Stimulated activated CD4-positive, alpha-beta T cell treated with anti-CD3 and anti-CD28 coated beads, Interleukin-1b, Interleukin-23, amount 100 ng/mL, for 24 hours (primary cell): ENCODE measurements around the gene BCO1.

Experiments used
- DNase-seq, 4 experiments: peaks; one replicate each; pipeline ENCODE4 v3.0.0-alpha.2; 2020; ENCODE audit warnings: low read depth in 4 of 4, low spot score in 1 of 4

The BCO1 gene

DNA sequence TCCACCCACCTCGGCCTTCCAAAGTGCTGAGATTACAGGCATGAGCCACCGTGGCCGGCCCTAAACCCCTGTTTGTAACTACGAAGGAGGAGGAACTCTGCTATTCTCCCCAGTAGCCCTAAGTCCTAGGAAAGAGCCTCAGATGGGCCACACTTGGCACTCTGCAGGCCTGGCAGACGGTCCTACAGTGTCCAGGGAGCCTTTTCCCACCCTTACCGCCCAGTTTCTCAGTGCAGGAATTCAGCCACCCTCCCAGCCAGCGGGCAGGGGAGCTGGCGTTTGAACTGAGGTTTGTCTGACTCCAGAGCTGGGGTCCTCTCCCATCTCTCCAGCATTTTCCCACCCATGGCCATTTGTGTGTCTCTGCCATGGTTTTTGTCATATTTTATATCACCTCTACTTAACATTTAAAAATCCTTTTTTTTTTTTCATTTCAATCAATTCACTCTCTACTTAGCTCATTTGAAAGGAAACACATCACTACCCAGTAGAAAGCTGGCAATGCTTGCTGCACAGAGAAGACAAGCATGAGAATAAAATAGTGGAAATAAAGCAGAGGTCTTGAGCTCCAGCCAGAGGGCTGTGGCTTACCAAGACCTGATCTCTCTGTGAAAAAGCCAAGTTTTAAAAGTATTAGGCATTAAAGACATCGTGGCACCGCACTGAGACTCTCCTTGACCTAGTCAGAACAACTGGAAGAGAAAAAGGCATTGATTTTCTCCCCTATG is 34.9 kb downstream of the BCO1 start:
- DNase-seq = no peak

DNA sequence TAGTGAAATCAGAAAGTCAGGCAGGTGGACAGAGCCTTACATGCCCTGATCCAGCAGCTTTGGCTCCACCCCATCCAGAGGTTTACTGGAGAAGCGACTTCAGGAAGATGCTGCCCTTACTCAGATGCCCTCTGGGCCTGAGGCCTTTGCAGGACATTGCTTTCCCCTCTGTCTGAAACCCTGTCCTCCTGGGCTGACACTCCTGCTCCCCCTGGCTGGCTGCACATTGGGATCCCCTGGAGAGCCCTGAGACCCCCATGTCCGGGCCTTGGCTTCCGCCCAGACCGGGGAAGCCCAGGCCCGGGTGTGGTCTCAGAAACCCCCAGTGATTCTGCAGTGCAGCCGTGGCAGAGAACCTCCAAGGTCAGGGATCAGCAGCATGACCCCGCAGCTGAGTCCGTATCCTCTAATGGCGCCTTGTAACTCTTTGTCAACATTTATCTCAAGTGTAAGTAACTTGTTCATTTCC is 36.6 kb downstream of the BCO1 start:
- no peak for DNase-seq

DNA sequence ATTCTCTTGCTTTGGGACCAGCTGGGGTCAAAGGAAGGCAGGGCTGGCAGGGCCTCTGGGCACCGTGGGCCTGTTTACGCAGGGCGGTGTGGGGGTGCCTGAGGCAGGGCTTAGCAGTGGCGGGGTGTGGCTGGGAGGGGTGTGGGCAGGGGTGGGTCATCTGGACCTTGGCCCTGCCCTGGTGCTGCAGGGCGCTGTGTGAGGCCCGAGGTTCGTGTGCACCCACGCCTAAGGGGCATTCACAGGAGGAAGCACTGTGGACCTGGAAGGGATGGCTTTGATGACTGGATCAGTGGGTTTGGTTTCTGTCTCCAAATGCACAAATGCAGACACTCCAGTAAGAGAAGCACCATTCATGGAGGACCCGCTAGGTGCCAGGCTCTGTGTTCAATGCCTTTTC is 37.3 kb downstream of the BCO1 start:
- DNase-seq = no peak

GRCh38 chr16:81276323-81276722 is 37.8 kb downstream of the BCO1 start:
- DNase-seq = no peak

- no peak for DNase-seq
Observed at GRCh38 chr16:81277541-81278080, 39.1 kb downstream of the BCO1 start.

DNA sequence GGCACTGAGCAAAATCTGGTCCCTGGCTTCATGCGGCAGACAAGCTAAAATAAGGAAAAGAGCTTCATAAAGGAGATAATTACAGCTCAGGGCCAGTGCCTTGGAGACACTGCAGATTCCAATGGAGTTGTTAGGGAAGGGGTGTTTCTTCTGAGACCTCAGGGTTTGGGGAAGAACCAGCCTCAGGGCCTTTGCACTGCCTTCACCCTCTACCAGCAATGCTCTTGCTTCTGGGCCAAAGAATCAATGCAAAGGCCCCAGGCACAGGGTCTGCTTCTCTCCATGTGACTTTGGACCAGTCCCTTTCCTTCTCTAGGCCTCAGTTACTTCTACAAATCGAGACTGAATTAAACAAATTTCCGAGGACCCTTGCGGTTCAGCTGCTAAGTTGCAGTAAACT is 40.0 kb downstream of the BCO1 start:
- no peak for DNase-seq

GRCh38 chr16:81279392-81279791 is 40.9 kb downstream of the BCO1 start:
- no peak for DNase-seq

DNA sequence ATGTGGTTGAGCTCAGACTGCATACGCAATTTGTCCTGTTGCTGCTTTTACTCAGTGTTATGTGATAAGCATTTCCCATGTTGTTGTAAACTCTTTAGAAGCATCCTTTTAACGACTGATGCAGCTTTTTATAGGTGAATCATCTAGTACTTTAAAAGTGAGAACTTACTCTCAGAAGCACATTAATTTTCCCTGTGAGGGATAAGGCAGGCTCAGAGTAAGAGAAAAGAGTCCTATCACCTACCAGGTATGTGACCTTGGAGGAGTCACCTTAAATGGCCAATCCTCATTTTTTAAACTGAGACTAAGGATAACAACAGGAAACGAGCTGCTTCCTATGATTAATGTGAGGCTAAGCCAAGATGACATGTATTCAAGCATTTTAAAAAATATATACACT is 41.9 kb downstream of the BCO1 start:
- DNase-seq = no peak

DNA sequence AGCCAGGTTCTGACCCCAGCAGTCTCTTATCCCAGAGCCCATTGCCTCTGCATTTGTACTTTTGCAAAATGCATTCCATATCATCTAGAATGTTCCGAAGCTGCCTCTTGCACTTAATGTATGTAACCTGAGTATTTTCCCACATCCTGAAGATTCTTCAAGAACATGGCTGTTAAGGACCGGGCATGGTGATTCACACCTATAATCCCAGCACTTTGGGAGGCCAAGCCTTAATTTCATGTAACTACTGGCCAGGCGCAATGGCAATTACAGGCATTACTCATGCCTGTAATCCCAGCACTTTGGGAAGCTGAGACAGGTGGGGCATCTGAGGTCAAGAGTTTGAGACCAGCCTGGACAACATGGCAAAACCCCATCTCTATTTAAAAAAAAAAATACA is 44.6 kb downstream of the BCO1 start:
- no peak for DNase-seq

DNA sequence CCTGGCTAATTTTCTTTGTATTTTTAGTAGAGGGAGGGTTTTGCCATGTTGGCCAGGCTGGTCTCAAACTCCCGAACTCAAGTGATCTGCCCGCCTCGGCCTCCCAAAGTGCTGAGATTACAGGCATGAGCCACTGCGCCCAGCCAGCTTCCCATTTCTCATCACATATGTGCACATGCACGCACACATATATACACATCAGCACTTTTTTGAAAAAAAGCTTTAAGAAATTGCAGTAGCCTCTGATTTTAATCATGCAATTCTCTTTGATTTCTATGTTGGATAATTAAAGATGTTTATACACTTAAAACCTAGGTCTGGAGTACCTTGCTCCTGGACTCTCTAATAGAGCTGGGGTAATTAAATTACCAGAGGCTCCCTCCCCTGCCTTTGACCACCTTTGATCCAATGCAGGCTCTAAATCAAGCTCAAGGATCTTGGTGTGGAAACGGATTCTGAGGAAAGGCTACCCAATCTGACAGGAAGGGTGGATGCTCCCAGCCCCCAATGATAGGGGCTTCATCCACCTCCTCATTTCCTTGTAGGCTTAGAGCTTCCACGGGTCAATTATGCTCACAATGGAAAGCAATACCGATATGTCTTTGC is 46.6 kb downstream of the BCO1 start:
- no peak for DNase-seq

GRCh38 chr16:81286190-81286589 is 47.7 kb downstream of the BCO1 start:
- no peak for DNase-seq

DNA sequence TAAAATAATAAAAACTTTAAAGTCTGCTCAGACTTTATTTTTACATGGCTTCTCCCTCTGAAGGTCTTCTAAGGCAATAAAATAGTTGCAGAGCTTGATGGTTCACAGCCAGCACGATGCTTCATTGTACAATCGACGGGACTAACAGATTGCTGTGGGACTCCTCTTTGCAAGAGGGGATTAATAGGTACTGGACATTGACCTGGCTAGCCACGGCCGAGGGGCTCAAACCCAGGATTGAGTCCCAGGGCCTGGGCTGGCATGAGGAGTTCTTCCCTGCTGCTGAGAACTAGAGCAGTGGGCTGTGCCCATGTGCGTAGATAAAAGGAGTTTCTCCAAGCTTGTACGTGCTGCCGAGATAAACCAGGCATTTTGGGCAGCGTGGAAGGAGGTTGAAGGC is 52.6 kb downstream of the BCO1 start:
- DNase-seq = no peak

- no peak for DNase-seq
Observed at GRCh38 chr16:81292936-81293335, 54.4 kb downstream of the BCO1 start.

GRCh38 chr16:81293909-81294802 is 55.7 kb downstream of the BCO1 start:
- no peak for DNase-seq

DNA sequence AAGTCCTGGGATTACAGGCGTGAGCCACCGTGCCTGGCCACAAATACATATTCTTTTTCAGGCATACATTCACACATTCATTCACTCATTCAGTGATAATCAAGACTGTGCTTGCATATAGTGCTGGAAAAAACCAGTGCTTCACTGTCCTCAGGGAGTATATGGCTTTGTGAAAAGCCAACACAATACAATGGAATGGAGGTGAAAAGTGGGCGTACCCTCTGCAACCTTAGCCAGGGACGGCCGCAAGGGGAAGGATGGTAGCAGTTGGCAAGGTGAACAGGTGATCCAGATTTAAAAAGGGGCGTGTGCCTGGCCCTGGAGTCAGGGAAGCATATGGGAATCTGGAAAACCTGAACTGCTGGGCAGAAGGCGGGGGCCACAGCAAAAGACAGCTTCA is 58.1 kb downstream of the BCO1 start:
- no peak for DNase-seq

DNA sequence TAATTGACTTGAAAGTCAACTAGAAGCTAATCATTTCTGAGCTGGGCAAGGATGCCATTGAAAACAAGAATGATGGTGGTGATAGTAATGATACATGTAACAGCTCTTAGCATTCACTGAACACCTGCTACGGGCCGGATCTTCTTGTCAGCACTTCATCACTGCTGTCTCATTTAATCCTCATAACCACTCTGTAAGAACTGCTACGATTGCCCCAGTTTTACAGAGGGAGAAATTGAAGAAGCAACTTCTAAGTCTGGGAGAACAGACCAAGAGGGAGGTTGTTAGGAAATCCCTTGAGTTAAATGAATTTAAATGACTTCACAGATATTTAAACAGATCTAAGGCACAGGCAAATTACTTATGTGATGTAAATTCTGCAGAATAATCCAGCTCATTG is 69.3 kb downstream of the BCO1 start:
- no peak for DNase-seq

DNA sequence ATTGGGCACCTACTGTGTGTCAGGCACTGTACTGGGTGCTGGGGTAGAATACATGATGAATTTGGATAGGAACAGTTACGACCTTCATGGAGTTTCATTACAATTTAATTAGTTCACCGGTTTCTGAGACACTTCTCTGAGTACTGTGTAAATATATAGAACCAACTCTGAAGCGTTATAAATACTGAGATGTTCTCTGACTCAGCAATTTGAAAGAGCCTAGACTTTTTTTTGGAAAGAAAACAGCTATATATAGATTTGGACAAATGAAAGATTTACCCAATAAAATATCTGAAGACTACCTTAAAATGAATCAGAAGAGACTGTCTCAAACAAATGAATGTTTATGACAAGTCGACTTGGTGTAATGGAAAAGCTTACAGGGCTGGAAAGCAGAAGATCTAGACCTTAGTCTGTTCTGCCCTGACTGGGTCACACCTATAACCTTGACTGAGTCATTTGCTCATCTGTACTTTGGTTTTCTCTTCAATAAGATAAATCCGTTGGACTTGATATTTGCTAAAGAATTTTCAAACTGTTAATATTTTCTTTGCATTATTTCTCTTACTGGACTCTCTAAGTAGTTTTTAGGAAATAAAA is 71.7 kb downstream of the BCO1 start:
- DNase-seq = no peak

DNA sequence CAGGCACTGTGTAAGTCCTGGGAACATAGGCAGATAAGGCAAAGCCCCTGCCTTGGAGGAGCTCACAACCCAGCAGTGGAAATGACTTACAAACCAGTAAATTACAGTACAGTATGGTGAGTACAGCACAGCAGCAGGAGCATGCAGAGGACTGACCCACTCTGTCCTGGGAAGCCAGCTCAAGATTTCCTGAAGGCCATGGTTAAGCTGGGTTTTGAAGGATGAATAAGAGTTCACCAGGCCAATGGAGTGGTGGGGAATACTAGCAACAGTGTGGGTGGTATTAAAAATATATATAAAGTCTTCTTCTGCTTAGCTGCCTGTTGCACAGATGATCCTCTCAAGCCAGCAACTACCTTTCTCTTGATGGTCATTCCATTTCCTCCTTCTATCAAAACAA is 73.3 kb downstream of the BCO1 start:
- no peak for DNase-seq

DNA sequence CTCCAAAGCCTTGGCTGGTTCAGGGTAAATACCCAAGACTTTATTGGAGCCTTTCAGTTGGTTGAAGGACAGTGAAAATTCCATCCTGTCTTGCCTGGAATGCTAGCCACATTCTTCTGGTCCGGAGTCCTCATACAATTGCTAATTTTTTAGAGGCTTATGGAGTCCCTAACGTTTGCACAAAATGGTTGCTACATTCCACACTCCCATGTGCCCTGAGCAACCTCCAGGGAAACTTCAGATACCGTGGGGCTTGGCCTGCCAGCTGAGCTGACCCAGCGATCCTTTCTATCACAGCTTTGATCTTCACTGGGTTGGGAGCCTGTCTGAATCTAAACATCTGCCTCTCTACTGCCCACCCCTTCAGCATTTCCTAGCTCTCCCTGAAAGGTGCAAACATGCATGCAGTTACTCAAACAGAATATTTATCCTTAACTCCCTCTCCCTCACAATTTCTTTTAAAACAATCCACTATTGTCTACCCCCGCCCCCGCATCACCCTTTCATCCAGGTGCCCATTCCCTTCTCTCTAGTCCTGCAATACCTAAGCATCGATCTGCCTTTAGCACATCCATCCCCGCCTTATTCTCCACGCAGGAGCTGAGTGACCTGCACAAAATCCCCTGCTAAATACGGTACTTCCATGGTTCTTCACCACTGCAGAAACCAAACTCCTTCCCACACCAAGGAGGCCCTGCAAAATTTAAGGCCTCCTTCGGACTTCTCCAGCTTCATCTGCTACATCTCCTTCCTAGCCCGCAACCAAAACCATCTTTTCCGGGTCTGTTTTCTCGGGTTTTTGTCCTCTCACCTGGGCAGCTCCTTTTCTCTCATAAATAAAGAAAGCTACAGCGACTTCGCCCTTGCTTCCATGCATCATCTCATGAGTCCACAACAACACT is 75.5 kb downstream of the BCO1 start:
- DNase-seq = no peak

GRCh38 chr16:81314603-81315270 is 76.2 kb downstream of the BCO1 start, which contains the start of gene GAN:
Gene GAN (plus strand): TSS chr16:81314962. CDS start chr16:81315114, 152 bp downstream.
- peak; percentile 80 to 92 (median 88) for DNase-seq
